ENCODE data around the gene CDC34. TPM values are rescaled to one million over a fixed set of nuclear protein-coding genes. Genes with fewer than 3 reads are reported as not detected.

Gene CDC34
- total RNA-seq, 2 donors from 2014 or later, result 40.2 to 86.2 TPM

- no peak for ATAC-seq (ENCODE audit: insufficient number of reproducible peaks, low FRiP score, low read depth)
- TF ChIP-seq CTCF (IDR thresholded peaks at IDR 0.05), result no peak
- Histone ChIP-seq H3K36me3 (no peaks in the 10 kb centered on the region), H3K4me3 (no peak overlapping the region), H3K27me3 (replicated peaks; ENCODE audit: insufficient read depth) (no peaks in the 10 kb centered on the region), H3K4me1 (ENCODE audit: control insufficient read depth in 1 of 2, low read depth in 2 of 2) (no peaks in the 10 kb centered on the region), H3K9me3 (no peaks in the 10 kb centered on the region), H3K27ac (no peak overlapping the region)
- DNase-seq (ENCODE audit: low spot score), result no peak
Observed at GRCh38 chr19:548886-549830, 17.6 kb downstream of the CDC34 start.

GRCh38 chr19:554817-555216 lies 23.3 kb downstream of the CDC34 start:
- no peaks in the 10 kb centered on the region for H3K9me3 ChIP-seq
- H3K27me3 ChIP-seq (replicated peaks; ENCODE audit: insufficient read depth), result no peaks in the 10 kb centered on the region
- DNase-seq (ENCODE audit: low spot score) (no peak), ATAC-seq (ENCODE audit: insufficient number of reproducible peaks, low FRiP score, low read depth) (no peak)
- H3K27ac ChIP-seq, result no peak overlapping the region
- H3K36me3 ChIP-seq, result no peaks in the 10 kb centered on the region
- TF ChIP-seq CTCF (IDR thresholded peaks at IDR 0.05), result no peak
- no peaks in the 10 kb centered on the region for H3K4me1 ChIP-seq (ENCODE audit: control insufficient read depth in 1 of 2, low read depth in 2 of 2)
- H3K4me3 ChIP-seq, result no peak overlapping the region

- TF ChIP-seq CTCF (IDR thresholded peaks at IDR 0.05), result no peak
- no peak for ATAC-seq (ENCODE audit: insufficient number of reproducible peaks, low FRiP score, low read depth)
Observed at GRCh38 chr19:555474-555808, 23.9 kb downstream of the CDC34 start.

GRCh38 chr19:556611-557382 lies 25.2 kb downstream of the CDC34 start:
- no peak for DNase-seq (ENCODE audit: low spot score)
- Histone ChIP-seq H3K27ac (no peak overlapping the region), H3K4me1 (ENCODE audit: control insufficient read depth in 1 of 2, low read depth in 2 of 2) (no peaks in the 10 kb centered on the region), H3K9me3 (no peaks in the 10 kb centered on the region), H3K36me3 (no peaks in the 10 kb centered on the region), H3K4me3 (no peak overlapping the region), H3K27me3 (replicated peaks; ENCODE audit: insufficient read depth) (no peaks in the 10 kb centered on the region)
- TF ChIP-seq CTCF (IDR thresholded peaks at IDR 0.05), result no peak
- ATAC-seq (ENCODE audit: insufficient number of reproducible peaks, low FRiP score, low read depth), result no peak

More at GRCh38 chr19:555474-555808, 23.9 kb downstream of the CDC34 start:
- Histone ChIP-seq H3K36me3 (no peaks in the 10 kb centered on the region), H3K4me3 (no peak overlapping the region), H3K27ac (no peak overlapping the region), H3K27me3 (replicated peaks; ENCODE audit: insufficient read depth) (no peaks in the 10 kb centered on the region), H3K9me3 (no peaks in the 10 kb centered on the region), H3K4me1 (ENCODE audit: control insufficient read depth in 1 of 2, low read depth in 2 of 2) (no peaks in the 10 kb centered on the region)
- no peak for DNase-seq (ENCODE audit: low spot score)

- DNase-seq (ENCODE audit: low spot score), result no peak
Observed at GRCh38 chr19:558770-559439, 27.3 kb downstream of the CDC34 start.

More at GRCh38 chr19:558770-559439, 27.3 kb downstream of the CDC34 start:
- no peak for ATAC-seq (ENCODE audit: insufficient number of reproducible peaks, low FRiP score, low read depth)
- Histone ChIP-seq H3K4me1 (ENCODE audit: control insufficient read depth in 1 of 2, low read depth in 2 of 2) (no peaks in the 10 kb centered on the region), H3K36me3 (no peaks in the 10 kb centered on the region), H3K27me3 (replicated peaks; ENCODE audit: insufficient read depth) (no peaks in the 10 kb centered on the region), H3K27ac (no peak overlapping the region), H3K9me3 (no peaks in the 10 kb centered on the region), H3K4me3 (no peak overlapping the region)
- no peak for TF ChIP-seq CTCF (IDR thresholded peaks at IDR 0.05)

All from thoracic aorta (tissue), 2 donors.